Neural cell (in vitro differentiated cells): ENCODE measurements around the gene TESMIN. TPM values are rescaled to one million over a fixed set of nuclear protein-coding genes. Genes with fewer than 3 reads are reported as not detected.

ENCODE experiments used
- H2AFZ ChIP-seq: fragments of 200-600, 300-800 bp; sonication (generic), shearing (Covaris generic); 2 replicates; pipeline ENCODE4 v1.6.0; 2014; ENCODE audit warnings: low read depth, mild to moderate bottlenecking, antibody characterized with exemption, low read length, moderate library complexity
- H3F3A ChIP-seq: fragments of 200-600 bp; shearing (Covaris generic); 2 replicates; pipeline ENCODE4 v1.6.1; 2016; ENCODE audit warnings: mild to moderate bottlenecking, moderate library complexity, mixed read lengths, antibody characterized with exemption, low read length; ENCODE audit not compliant: insufficient read depth, poor library complexity, severe bottlenecking
- H3K27ac ChIP-seq: fragments of 200-600, 300-800 bp; sonication (generic), shearing (Covaris generic); 2 replicates; pipeline ENCODE4 v1.5.1; 2014; ENCODE audit warnings: mild to moderate bottlenecking, low read length, moderate library complexity
- H3K27me3 ChIP-seq: fragments of 300-800, 200-600 bp; sonication (generic), shearing (Covaris generic); 2 replicates; pipeline ENCODE4 v1.6.0; 2014; ENCODE audit warnings: mild to moderate bottlenecking, low read depth, low read length, moderate library complexity; ENCODE audit not compliant: insufficient read depth
- H3K36me3 ChIP-seq: fragments of 300-800, 200-600 bp; sonication (generic), shearing (Covaris generic); 2 replicates; pipeline ENCODE4 v1.5.1; 2014; ENCODE audit warnings: mild to moderate bottlenecking, antibody characterized with exemption, low read length, moderate library complexity; ENCODE audit not compliant: insufficient read depth
- H3K4me2 ChIP-seq: fragments of 300-800, 200-600 bp; sonication (generic), shearing (Covaris generic); 2 replicates; pipeline ENCODE4 v1.6.0; 2014; ENCODE audit warnings: mild to moderate bottlenecking, low read length
- H3K4me3 ChIP-seq: fragments of 300-800, 200-600 bp; sonication (generic), shearing (Covaris generic); 2 replicates; pipeline ENCODE4 v1.5.1; 2014; ENCODE audit warnings: mild to moderate bottlenecking, low read length, moderate library complexity
- H3K79me2 ChIP-seq: fragments of 200-600 bp; shearing (Covaris generic); replicated peaks from 2 replicates; pipeline ENCODE4 v1.6.0; 2014; ENCODE audit warnings: mild to moderate bottlenecking, low read length, moderate library complexity; ENCODE audit not compliant: insufficient read depth
- H3K9ac ChIP-seq: fragments of 300-800, 200-600 bp; sonication (generic), shearing (Covaris generic); 2 replicates; pipeline ENCODE4 v1.6.1; 2016; ENCODE audit warnings: mild to moderate bottlenecking, low read length, mixed read lengths
- H3K9me2 ChIP-seq: fragments of 200-600 bp; shearing (Covaris generic); 2 replicates; pipeline ENCODE4 v1.6.1; 2016; ENCODE audit warnings: mild to moderate bottlenecking, low read length, mixed read lengths; ENCODE audit not compliant: insufficient read depth
- H3K9me3 ChIP-seq: fragments of 200-600, 300-800 bp; sonication (generic), shearing (Covaris generic); 2 replicates; pipeline ENCODE4 v1.6.1; 2016; ENCODE audit warnings: mild to moderate bottlenecking, mixed run types, low read length, moderate library complexity, mixed read lengths
- H4K20me1 ChIP-seq: fragments of 200-600 bp; shearing (Covaris generic); 2 replicates; pipeline ENCODE4 v1.6.1; 2016; ENCODE audit warnings: mild to moderate bottlenecking, mixed run types; ENCODE audit not compliant: insufficient read depth
- CTCF ChIP-seq: fragments of 450-650 bp; IDR thresholded peaks from 2 replicates; pipeline ENCODE4 v1.5.1; 2014; ENCODE audit warnings: antibody characterized with exemption, mild to moderate bottlenecking, moderate library complexity; ENCODE audit not compliant: poor library complexity, severe bottlenecking
- EP300 ChIP-seq: fragments of 450-650 bp; conservative IDR thresholded peaks from 2 replicates; pipeline ENCODE4 v1.6.1; 2014; ENCODE audit warnings: antibody characterized with exemption, mild to moderate bottlenecking, moderate library complexity; ENCODE audit not compliant: poor library complexity, severe bottlenecking
- EZH2 ChIP-seq: fragments of 200-600, 300-800 bp; shearing (Covaris generic), sonication (generic); IDR thresholded peaks from 2 replicates; pipeline ENCODE4 v1.6.1; 2014; ENCODE audit warnings: antibody characterized with exemption, low read length, borderline replicate concordance, mild to moderate bottlenecking; ENCODE audit not compliant: insufficient read depth, poor library complexity, severe bottlenecking
- MXI1 ChIP-seq: fragments of 450-650 bp; conservative IDR thresholded peaks from 2 replicates; pipeline ENCODE4 v1.6.1; 2014; ENCODE audit warnings: antibody characterized with exemption, mild to moderate bottlenecking; ENCODE audit not compliant: poor library complexity, severe bottlenecking
- POLR2AphosphoS5 ChIP-seq: IDR thresholded peaks from 2 replicates; pipeline ENCODE4 v1.6.1; 2012
- RAD21 ChIP-seq: fragments of 450-650 bp; conservative IDR thresholded peaks from 2 replicates; pipeline ENCODE4 v1.6.1; 2014; ENCODE audit warnings: antibody characterized with exemption, mild to moderate bottlenecking, moderate library complexity
- REST ChIP-seq: IDR thresholded peaks from 2 replicates; pipeline ENCODE4 v1.6.1; 2012; ENCODE audit warnings: borderline replicate concordance
- SMC3 ChIP-seq: fragments of 450-650 bp; conservative IDR thresholded peaks from 2 replicates; pipeline ENCODE4 v1.6.1; 2014; ENCODE audit warnings: antibody characterized with exemption, mild to moderate bottlenecking, moderate library complexity; ENCODE audit not compliant: poor library complexity
- TAF1 ChIP-seq: IDR thresholded peaks from 2 replicates; pipeline ENCODE4 v1.6.1; 2012; ENCODE audit warnings: low read depth
- polyA plus RNA-seq: library from polyadenylated mRNA; depleted of rRNA; stranded (reverse); fragments of >200 nt; gene quantifications from 2 replicates; pipeline ENCODE4 v1.2.3, GENCODE V29; 2014

Gene TESMIN
- polyA plus RNA-seq, 1 donor from 2014 or later: not detected

- H4K20me1 ChIP-seq: no peaks in the 10 kb centered on the region
- no peaks in the 10 kb centered on the region for H3K79me2 ChIP-seq
- no peaks in the 10 kb centered on the region for H3K9me3 ChIP-seq
- TF ChIP-seq RAD21 (no peak), TAF1 (no peak), CTCF (no peak), EP300 (no peak), EZH2 (no peak), MXI1 (no peak), SMC3 (no peak), POLR2AphosphoS5 (no peak), REST (no peak)
- H3K27me3 ChIP-seq: no peaks in the 10 kb centered on the region
- no peak overlapping the region for H3K9ac ChIP-seq
- H3K9me2 ChIP-seq: no peaks in the 10 kb centered on the region
- H3K4me3 ChIP-seq: no peak overlapping the region
- no peak overlapping the region for H3K4me2 ChIP-seq
- H3K36me3 ChIP-seq: no peaks in the 10 kb centered on the region
- H2AFZ ChIP-seq: no peak overlapping the region
- no peaks in the 10 kb centered on the region for H3F3A ChIP-seq
- H3K27ac ChIP-seq: no peak overlapping the region
These were observed 4.9 kb upstream of the TESMIN start for GRCh38 chr11:68756171-68756766.

- Histone ChIP-seq H3K9me2 (no peaks in the 10 kb centered on the region), H3K79me2 (no peaks in the 10 kb centered on the region), H2AFZ (no peak overlapping the region), H3K4me2 (no peak overlapping the region), H3K27ac (no peak overlapping the region), H3K36me3 (no peaks in the 10 kb centered on the region), H3K4me3 (no peak overlapping the region), H3K27me3 (no peaks in the 10 kb centered on the region), H3K9me3 (no peaks in the 10 kb centered on the region), H4K20me1 (no peaks in the 10 kb centered on the region), H3K9ac (no peak overlapping the region), H3F3A (no peaks in the 10 kb centered on the region)
- TF ChIP-seq CTCF: no peak
- no peak for TF ChIP-seq EZH2
- no peak for TF ChIP-seq POLR2AphosphoS5
These were observed 2.0 kb upstream of the TESMIN start for GRCh38 chr11:68753300-68753699.
